ENCODE measurements around the gene CAMK2A. TPM values are rescaled to one million over a fixed set of nuclear protein-coding genes. Genes with fewer than 3 reads are reported as not detected.

CAMK2A gene
- total RNA-seq, 4 donors from 2014 or later, result 1.4 to 6.9 (median 3.6) TPM

- Histone ChIP-seq H3K4me3 (no peak overlapping the region), H3K4me1 (peaks cover 0 to 24% (median 10%) of the 10 kb centered on the region in 3 donors), H3K9me3 (no peaks in the 10 kb centered on the region), H3K27me3 (peaks cover 7% of the 10 kb centered on the region), H3K36me3 (peaks cover 0 to 12% of the 10 kb centered on the region in 2 donors), H3K27ac (peak overlapping the region in 1 of 4 donors; percentile 10)
- no peak for ATAC-seq
- TF ChIP-seq POLR2AphosphoS5 (IDR thresholded peaks at IDR 0.05) (no peak), POLR2A (IDR thresholded peaks at IDR 0.05) (no peak), CTCF (IDR thresholded peaks at IDR 0.05) (no peak), EP300 (IDR thresholded peaks at IDR 0.05) (no peak)
- WGBS, 2 donors (ENCODE audit: low coverage in 1 of 2), result no CpG with 5 or more reads among the region's 17 CpGs
These were observed 6.3 kb upstream of the CAMK2A start for GRCh38 chr5:150295741-150296486.

GRCh38 chr5:150295172-150295634, 5.6 kb upstream of the CAMK2A start:
- H3K4me1 ChIP-seq, result peaks cover 0 to 17% (median 6%) of the 10 kb centered on the region in 3 donors
- peak overlapping the region in 2 of 4 donors; percentile 7 to 10 for H3K27ac ChIP-seq
- no peak for ATAC-seq
- H3K9me3 ChIP-seq, result no peaks in the 10 kb centered on the region
- H3K36me3 ChIP-seq, result peaks cover 0 to 12% of the 10 kb centered on the region in 2 donors
- TF ChIP-seq POLR2AphosphoS5 (IDR thresholded peaks at IDR 0.05), result no peak
- no peak for TF ChIP-seq POLR2A (IDR thresholded peaks at IDR 0.05)
- no peak for TF ChIP-seq EP300 (IDR thresholded peaks at IDR 0.05)
- H3K4me3 ChIP-seq, result no peak overlapping the region
- 0% methylated on average over 1 of the region's 10 CpGs; no CpG with 5 or more reads in 1 of the 2 donors for WGBS, 2 donors (ENCODE audit: low coverage in 1 of 2)
- H3K27me3 ChIP-seq, result peaks cover 2% of the 10 kb centered on the region

- peak overlapping the region in 1 of 4 donors; percentile 7 for H3K27ac ChIP-seq
- no peak overlapping the region for H3K4me3 ChIP-seq
- peaks cover 0 to 12% of the 10 kb centered on the region in 2 donors for H3K36me3 ChIP-seq
- 92% methylated on average over 2 of the region's 10 CpGs; no CpG with 5 or more reads in 1 of the 2 donors for WGBS, 2 donors (ENCODE audit: low coverage in 1 of 2)
- H3K27me3 ChIP-seq, result peaks cover 8% of the 10 kb centered on the region
- TF ChIP-seq EP300 (IDR thresholded peaks at IDR 0.05) (no peak), CTCF (IDR thresholded peaks at IDR 0.05) (no peak), POLR2AphosphoS5 (IDR thresholded peaks at IDR 0.05) (no peak), POLR2A (IDR thresholded peaks at IDR 0.05) (no peak)
- H3K9me3 ChIP-seq, result no peaks in the 10 kb centered on the region
- H3K4me1 ChIP-seq, result peaks cover 0 to 13% (median 6%) of the 10 kb centered on the region in 3 donors
- no peak for ATAC-seq
These were observed 5.0 kb upstream of the CAMK2A start for GRCh38 chr5:150294551-150295071.

GRCh38 chr5:150293091-150293941, 3.7 kb upstream of the CAMK2A start:
- 71% methylated on average over 2 of the region's 19 CpGs; no CpG with 5 or more reads in 1 of the 2 donors for WGBS, 2 donors (ENCODE audit: low coverage in 1 of 2)
- Histone ChIP-seq H3K27me3 (peaks cover 11% of the 10 kb centered on the region), H3K9me3 (no peaks in the 10 kb centered on the region), H3K4me3 (no peak overlapping the region), H3K27ac (no peak overlapping the region), H3K36me3 (peaks cover 0 to 12% of the 10 kb centered on the region in 2 donors), H3K4me1 (peaks cover 0 to 9% (median 6%) of the 10 kb centered on the region in 3 donors)
- ATAC-seq, result no peak
- TF ChIP-seq CTCF (IDR thresholded peaks at IDR 0.05) (no peak), EP300 (IDR thresholded peaks at IDR 0.05) (no peak), POLR2AphosphoS5 (IDR thresholded peaks at IDR 0.05) (no peak), POLR2A (IDR thresholded peaks at IDR 0.05) (no peak)

All from gastroesophageal sphincter (tissue), 4 donors.